GM20431 (cell line): ENCODE measurements around the gene SH3PXD2A.
"Not testable (repeated sequence)": the region's sequence is repeated elsewhere in the genome, so short reads cannot be mapped to it uniquely, and the experiment has no call there.

Source experiments
- in situ Hi-C: fragments of 300-500 bp; cut with MseI, MboI; formaldehyde crosslinking; loops from one replicate; pipeline ENCODE4 v1.15.0; 2020; ENCODE audit warnings: low sequenced_read_pairs; ENCODE audit not compliant: unreplicated experiment

SH3PXD2A gene

GRCh38 chr10:103819493-103819892, 35.9 kb downstream of the SH3PXD2A start:
- in situ Hi-C loops, result no loop called here

- in situ Hi-C loops, result no loop called here
Measured at GRCh38 chr10:103818765-103819374, 36.5 kb downstream of the SH3PXD2A start.

DNA sequence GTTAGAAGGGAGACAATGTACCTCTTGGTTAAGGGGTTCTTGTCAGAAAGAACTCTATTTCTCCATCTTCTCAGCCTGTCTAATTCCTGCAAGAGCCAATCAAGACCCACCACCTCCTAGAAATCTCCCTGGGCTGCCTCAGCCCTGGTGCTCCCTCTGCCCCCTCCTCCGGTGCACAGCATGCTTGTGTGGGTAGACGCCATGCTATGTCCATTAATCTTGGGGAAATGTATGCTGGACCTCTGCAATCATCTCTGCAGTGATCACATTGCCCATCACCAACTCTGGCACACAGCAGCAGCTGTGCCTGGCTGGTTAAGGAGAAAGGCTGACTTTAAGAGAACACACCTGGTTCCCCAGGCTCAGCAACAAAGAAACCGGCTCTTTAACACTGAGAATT, 37.3 kb downstream of the SH3PXD2A start:
- in situ Hi-C loops, result no loop called here

DNA sequence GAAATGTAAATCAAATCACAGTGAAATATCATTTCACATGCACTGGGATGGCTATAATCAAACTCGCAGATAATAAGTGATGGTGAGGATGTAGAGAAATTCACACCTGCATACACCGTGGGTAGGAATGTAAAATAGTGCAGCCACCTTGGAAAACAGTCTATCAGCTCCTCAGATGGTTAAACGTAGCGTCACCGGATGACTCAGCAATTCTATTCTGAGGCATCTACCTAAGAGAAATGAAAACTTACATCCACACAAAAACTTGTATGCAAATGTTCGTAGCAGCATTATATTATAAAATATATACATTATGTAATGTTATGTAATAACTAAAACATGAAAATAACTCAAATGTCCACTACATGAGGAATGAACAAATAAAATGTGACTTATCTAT, 38.9 kb downstream of the SH3PXD2A start:
- in situ Hi-C loops, result no loop called here

DNA sequence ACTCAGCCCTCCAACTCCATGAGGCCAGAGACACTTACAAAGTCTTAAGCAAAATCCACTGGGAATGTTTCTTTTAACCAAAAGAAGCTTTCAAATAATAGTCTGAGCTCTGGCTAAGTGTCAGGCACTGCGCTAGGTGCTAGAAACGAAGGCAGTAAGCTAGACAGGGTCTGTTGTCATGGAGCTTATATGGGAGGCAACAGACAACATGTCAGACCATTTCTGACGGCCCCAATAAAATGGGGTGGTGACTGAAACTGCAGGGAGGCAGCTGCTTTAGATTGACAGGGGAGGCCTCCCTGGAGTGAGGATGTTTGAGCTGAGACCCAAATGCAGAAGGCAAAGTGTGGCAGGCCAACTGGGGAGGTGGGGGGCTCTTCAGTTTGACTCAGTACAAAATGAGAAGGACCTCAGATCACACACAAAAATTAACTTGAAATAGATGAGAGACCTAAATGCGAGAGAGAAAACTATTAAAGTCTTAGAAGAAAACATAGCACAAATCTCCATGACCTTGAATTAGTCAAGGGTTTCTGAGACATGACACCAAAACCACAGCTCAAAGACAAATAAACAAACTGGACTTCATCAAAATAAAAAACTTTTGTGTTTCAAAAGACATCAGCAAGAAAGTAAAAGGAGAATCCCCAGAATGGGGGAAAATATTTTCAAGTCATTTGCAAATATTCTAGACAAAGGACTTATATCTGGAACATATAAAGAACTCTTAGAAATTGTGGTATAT, 40.6 kb downstream of the SH3PXD2A start:
- in situ Hi-C loops, result no loop called here

DNA sequence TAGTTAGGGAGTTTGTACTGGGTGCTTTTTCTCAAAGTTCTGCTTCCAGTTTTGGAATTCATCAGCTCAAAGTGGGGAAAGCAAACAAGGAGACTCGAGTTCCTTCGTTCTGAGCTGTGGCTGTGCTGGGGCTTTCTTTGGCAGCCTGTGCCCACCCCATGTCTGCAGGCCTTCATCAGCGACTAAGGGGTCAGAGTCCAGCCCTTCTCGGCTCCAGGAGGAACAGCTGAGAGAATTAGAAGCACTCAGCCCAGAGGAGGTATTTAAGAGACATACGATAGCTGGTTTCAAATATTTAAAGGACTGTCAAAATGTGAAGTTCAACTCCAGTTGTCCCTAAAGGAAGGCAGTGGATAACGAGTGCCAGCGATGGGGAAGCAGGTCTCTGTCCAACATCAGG, 41.3 kb downstream of the SH3PXD2A start:
- in situ Hi-C loops, result no loop called here

- in situ Hi-C loops, result not testable (repeated sequence)
Measured at GRCh38 chr10:103813312-103813711, 42.1 kb downstream of the SH3PXD2A start.

DNA sequence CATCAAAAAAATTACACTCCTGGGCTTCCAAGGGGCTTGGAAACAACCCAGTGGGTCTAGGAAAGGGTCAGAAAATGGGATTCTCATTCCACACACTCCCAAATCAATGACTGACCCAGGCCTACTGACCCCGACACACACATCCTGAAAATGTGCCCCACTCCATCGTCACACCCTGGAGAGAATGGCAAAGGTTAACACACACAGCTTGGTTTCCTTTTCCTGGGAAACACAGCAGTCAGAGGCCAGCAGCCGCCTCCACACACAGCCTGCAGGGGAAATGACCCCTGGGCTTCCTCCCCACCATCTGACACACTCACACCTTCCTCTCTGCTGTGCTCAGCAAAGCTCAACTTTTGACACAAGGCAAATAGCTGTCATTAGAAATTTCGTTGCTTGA, 42.9 kb downstream of the SH3PXD2A start:
- in situ Hi-C loops, result no loop called here

- in situ Hi-C loops, result no loop called here
Measured at GRCh38 chr10:103812004-103812403, 43.4 kb downstream of the SH3PXD2A start.

DNA sequence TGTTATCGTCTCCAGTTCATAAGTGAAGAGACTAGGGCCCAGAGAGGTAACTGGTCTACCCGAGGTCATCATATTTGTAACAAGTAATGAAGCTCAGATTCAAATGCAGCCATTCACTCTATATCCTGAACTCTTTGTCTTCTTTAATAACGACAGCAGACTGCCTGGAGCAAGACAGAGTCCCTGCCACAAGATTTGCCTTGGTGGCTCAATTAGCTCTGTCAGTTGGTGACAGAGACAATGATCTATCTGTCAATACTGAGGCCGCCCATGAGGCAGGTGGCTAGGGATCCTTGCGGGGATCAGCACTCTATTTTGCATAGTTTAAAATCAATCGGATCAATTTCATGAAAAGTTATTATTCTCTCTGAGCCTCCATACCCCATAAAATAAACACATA, 43.9 kb downstream of the SH3PXD2A start:
- in situ Hi-C loops, result no loop called here

DNA sequence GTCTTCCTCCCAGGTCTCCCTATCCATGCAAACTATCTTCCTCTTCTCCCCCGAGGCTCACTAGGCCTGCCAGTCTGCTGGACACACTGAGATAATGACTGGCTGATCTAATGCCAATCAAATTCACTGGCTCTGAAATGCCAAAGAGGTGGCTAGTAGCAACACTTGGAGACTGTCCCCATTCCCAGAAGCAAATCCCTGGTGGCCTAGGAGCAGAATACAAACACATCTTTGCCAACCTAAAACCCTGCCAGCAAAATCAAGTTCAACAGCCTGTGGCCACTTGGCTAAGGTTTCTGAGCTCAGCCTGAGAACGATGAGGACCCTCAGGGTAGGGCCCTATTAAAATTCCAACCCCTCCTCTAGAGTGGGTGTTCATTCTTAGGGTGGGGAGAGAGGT, 46.6 kb downstream of the SH3PXD2A start:
- in situ Hi-C loops, result no loop called here

GRCh38 chr10:103807996-103808395, 47.4 kb downstream of the SH3PXD2A start:
- in situ Hi-C loops, result no loop called here

DNA sequence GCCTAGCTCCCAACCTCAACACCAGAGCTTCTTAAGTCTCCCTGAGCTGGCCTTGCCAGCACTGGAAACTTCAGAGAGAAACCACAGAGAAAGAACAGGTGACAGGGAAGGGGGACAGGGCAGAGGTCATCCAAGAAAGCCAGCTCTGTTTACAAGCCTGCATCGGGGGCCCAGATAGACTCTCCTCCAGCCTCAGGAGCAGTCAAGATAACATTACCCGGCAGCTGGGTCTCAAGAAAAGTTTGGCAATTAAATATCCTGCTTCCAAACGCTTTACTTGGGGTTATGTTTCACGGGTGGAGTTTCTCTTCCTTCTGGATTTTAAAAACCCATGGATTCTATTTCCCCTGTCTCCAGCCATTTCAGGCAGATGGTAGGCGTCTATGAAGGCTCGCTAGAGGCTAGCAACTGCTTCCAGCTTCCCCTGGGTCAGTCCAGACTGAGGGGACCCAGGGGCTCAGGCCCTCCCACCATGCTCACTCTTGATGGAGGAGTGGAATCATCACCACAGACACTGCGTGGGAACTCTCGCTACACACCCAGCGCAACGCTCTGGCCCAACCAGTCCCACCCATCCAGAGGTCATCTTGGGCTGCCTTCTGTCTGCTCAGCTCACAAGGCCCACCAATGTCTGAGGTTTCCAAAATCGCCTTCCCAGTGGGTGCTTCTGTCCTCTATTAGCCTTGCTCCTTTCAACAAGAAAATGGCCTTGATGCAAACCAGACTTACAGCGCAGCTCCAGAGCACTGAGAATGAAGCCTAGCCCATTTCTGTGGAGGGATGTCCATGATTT, 48.8 kb downstream of the SH3PXD2A start:
- in situ Hi-C loops, result no loop called here

DNA sequence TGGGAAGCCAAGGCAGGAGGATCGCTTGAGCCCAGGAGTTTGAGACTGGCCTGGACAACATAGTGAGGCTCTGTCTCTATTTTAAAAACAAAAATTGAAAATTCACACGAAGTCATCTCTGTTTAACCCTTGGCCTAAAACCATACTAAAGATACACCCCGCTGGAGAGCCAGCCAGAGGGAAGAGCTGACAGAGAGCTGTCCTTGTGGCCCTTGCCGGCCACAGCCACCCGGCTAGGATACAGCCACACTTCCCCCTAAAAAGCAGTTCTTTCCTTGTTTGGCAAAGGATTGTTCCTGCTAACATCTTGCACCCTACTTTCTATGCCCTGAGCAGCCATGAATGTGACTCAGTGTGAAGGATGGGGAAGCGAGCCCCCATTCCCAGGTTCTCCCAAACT, 49.6 kb downstream of the SH3PXD2A start:
- in situ Hi-C loops, result no loop called here

DNA sequence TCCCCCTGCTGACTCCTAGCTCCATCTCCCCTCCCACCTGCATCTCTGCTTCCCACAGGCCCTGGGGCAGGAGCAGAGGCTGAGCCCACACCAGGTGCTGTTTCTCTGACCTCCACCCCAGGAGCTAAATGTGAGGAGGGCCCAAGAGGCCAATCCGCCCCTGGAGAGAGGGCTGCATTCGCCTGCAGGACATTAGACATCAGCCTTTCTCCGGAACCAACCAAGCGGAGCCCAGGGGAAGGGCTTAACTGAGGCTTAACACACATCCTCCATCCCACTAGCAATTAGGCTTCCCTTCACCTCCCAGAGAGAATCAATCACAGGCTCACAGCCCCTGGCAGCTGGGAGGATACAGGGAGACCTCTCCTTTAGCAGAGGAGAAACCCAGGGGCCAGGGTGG, 50.5 kb downstream of the SH3PXD2A start:
- in situ Hi-C loops, result no loop called here

DNA sequence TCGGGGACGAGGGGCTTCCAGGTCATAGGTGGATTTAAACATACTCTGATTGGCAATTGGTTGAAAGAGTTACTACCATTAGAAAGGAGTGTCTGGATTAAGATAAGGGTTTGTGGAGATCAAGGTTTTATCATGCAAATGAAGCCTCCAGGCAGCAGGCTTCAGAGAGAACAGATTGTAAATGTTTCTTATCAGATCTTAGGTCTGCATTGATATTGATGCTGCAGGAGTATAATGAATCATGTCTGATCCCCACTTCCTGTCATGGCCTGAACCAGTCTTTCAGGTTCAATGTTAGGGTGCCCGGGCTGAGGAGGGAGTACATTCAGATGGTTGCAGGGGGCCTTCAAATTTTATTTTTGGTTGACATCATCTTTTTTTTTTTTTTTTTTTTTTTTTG, 51.4 kb downstream of the SH3PXD2A start:
- in situ Hi-C loops, result no loop called here

GRCh38 chr10:103802637-103803353, 52.6 kb downstream of the SH3PXD2A start:
- in situ Hi-C loops, result no loop called here

GRCh38 chr10:103802081-103802480, 53.3 kb downstream of the SH3PXD2A start:
- in situ Hi-C loops, result no loop called here

GRCh38 chr10:103800789-103801540, 54.4 kb downstream of the SH3PXD2A start:
- in situ Hi-C loops, result no loop called here

DNA sequence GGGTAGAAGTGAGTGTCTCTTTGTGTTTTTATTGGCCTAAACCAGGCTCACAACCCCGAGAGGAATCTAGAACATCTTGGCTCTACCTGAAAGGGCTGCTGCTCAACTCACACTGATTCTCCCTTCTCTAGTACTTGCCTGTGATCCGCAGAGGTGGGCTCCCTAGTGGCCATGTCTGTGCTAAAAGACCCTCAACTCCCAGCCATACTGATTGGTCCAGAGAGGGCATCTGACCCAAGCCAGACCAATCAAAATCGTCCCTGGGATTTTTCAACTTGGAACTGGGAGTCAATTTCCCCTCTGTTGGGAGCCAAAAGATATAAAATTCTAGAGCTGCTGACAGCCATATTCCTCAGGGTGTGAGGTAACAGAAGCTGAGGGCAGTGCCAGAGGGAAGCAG, 55.3 kb downstream of the SH3PXD2A start:
- in situ Hi-C loops, result no loop called here
